HG03280 (cell line): ENCODE results near the gene LYPD6B.
"Not testable (repeated sequence)": the region's sequence is repeated elsewhere in the genome, so short reads cannot be mapped to it uniquely, and the experiment has no call there.

ENCODE experiments used
- ATAC-seq: cut with Tn5 transposase; IDR thresholded peaks from one replicate; pipeline ENCODE4 v1.9.1; 2021; ENCODE audit warnings: mild to moderate bottlenecking, moderate library complexity; ENCODE audit not compliant: unreplicated experiment

Gene LYPD6B

DNA sequence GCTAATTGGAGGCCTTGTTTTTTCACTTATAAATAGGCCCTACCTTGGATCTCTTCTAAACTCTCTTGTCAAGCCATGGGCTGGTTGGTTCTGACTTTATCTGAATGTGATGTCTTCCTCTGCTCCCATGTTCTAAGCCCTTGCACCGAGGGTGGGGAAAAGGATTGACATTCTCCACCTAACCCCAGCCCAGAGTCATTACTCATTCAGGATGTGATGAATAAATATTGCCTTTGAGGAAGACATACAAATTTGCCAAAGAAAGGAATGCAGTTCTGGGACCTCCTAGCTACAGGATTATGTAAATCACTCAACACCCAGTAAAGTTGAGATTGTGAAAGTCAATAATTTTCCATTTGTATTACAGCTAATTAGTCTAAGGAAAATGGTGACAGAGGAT, 149.8 kb downstream of the LYPD6B start:
- no peak for ATAC-seq

DNA sequence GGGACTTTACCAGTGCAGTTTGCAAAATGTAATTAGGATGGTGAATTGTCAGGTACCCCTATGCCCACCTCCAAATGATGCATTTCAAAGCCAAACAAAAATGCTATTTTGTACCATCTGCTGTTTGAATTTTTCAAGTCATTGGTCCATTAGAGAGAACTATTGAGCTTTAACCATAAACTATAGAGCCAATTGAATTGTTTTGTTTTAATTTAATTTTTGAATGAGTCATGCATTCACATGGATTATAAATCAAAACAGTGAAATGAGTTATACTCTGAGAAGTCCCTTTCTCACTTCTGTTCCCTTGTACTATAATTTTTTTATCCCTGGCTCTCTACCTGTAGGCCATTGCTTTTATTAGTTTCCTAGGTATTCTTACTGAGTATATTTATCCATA, 151.3 kb downstream of the LYPD6B start:
- ATAC-seq = no peak

DNA sequence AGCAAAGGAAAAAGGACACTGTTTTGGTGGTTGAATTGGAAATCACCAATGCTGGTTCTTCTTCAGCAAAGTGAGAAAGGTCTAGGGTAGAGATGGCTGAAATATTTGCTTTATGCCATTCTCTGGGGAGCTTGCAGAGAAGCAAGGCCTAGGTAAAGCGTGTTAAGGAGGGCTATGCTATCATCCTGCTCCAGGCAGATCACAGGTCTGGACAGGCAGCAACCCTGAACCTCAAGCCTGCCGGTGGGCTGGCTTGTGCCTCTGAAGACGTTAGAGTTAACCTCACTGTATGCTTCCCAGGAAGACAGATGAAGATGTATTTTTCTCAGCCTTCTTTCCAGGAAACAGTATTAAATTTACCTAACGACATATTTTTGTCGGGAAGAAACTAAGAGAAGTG, 153.4 kb downstream of the LYPD6B start:
- no peak for ATAC-seq

DNA sequence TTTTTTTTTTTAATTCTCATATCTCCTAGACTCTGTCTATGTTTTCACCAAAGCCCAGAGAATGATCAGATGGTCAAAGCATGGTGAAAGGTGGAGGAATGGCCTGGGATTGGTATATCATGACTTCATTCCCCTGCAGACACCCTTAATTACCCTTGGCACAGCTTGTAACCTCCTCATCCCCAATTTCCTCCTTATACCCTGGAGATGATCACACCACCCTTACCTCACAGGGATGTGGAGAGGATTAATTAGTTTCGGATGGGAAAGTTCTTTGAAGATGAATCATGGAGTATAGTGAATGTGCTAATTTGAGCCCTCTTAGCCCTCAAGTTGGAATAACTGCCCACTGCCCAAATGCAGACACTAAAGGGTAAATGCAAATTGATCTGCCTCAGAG, 153.9 kb downstream of the LYPD6B start:
- no peak for ATAC-seq

DNA sequence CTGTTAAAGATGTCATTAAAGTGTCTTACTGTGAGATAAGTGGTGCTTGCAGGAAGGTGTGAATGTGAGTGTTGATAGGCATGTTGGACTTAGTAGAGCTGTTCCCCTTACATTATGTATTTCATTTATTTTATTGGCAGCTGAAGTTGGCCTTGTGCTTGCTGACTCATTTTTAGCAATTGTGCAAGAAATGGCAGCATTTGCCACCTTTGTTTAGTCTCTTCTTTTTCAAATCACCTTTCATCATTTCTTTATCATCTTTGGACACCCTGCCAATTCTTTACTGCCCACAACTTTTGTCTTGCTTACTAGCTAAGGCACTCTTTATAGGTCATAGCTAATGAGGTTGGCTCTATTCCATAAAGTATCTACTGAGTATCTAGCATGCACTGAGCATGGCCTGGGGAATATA, 161.6 kb downstream of the LYPD6B start:
- no peak for ATAC-seq

DNA sequence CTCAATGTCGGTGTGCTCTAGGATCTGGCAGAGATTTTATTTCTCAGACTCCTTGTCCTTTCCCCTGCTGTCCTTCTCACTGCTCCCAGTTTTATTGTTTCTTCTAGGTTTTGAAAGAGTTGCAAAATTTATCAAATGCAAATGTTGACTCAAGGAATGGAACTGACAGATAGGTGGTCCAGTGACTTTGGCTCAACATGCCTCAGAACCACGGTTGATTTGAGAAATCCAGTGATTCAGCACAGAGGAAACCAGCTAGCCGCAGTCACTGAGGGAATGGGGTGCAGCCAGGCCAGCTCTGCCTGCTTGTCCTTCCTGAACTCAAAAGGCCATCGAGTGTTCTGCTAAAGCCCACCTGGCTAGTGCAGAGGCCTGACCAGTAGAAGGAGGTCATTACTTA, 166.2 kb downstream of the LYPD6B start:
- no peak for ATAC-seq

DNA sequence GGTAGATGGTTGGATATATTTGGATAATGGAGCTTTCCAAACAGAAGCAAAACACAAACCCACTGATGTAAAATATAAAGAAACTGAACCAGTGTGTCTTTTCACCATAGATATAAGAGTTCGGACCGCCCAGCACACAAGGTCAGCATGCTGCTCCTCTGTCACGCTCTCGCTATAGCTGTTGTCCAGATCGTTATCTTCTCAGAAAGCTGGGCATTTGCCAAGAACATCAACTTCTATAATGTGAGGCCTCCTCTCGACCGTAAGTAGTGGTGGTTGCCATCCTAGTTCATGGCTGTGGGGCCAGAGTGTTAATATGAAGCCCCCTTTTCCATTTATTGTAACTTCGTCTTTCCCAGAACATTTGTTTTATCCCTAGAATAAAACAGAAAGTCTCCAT, 166.6 kb downstream of the LYPD6B start:
- ATAC-seq = no peak

DNA sequence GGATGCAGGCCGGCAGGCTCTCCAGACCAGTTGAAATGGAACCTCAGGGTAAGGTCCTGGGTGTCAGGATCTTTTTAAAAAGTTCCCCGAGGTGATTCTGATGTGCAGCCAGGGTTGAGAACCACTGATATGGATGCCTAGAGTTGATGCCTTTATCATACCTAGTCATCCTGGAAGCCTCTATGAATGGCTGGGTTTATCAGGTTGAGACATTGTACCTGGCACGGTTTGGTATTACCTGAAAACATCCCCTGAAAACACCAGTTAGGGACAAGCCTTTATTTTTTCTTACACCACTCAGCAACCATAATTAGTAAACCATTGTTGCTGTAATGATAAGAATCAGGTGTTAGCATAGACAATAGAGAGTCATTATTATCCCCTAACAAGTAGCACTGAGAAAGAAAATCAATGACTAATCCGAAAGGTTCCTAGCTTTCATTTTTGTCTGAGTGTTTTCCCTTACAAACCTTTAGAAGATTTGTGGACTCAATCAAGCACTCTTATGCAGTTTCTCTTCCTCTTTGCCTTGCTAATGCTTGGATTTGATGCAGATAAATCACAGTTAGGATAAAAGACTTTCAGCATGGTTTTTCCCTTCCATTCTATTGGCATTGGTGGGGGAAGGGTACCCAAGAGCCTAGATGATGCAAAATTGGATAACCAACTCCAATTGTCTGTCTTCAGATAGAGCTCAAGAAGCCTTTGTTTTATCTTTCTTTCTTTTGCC, 175.4 kb downstream of the LYPD6B start:
- no peak for ATAC-seq

DNA sequence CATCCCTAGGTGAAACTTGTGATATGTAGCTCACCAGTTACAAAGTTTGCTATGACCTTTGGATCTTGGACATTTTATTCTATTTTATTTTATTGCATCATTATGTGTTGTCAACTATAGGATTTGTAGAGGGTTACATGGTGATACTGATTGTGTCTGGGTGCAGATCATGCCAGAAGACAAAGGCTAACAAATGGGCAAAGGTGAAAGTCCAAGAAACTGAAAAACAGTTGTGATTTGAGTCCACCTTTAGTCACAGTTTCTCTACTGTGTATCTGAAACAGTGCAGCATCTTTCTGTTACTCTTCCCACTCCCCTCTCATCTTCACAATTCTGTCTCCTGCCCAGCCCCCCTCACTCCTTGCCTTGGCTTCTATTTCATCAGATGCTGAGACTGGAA, 180.0 kb downstream of the LYPD6B start:
- ATAC-seq = no peak

DNA sequence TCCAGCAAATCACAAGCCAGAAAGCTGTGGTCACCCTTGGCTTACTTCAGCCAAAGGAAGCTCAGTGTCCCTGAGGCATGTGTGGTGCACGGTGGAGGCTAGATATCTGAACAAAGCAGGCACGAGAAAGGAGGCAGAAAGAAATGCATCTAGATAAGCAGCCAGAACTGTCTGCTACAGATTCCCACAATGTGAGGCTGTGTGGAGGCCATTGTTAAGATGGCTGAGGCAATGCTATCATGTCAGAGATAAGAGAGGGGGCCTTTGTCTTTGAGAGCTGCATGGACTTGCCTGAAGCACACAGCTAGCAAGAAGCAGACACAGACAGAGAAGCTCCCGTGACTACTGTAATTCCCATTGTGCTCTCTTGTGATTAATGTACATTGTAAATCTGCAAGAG, 181.4 kb downstream of the LYPD6B start:
- no peak for ATAC-seq

DNA sequence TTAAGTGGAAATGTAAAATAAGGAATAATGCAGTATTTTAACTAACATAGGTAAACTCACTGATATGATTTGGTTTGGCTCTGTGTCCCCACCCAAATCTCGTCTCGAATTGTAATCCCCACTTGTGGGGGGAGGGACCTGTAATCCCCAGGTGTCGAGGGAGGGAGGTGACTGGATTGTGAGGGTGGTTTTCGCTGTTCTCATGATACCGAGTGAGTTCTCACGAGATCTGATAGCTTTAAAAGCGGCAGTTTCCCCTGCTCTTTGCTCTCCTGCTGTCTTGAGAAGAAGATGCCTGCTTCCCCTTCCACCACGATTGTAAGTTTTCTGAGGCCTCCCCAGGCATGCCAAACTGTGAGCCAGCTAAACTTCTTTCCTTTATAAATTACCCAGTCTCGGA, 182.5 kb downstream of the LYPD6B start:
- no peak for ATAC-seq

DNA sequence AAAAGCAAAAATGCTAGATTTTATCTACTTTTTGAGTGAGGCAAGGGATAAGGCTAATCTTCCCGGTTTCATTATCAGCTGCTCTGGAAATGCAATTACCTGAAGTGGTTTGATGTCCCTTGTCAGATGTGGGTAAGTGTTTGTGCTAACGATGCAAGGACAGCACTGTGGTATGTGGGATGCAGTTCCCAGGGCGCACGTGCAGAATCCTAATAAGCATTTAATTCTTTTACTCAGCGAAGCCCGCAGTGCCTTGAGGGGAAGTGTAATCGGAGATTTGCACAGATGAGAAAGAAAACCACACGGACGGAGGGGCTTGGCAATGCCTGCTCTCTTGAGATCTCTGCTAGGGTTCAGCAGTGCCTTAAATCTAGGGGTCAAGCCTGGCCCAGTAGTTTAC, 183.4 kb downstream of the LYPD6B start:
- ATAC-seq = no peak

DNA sequence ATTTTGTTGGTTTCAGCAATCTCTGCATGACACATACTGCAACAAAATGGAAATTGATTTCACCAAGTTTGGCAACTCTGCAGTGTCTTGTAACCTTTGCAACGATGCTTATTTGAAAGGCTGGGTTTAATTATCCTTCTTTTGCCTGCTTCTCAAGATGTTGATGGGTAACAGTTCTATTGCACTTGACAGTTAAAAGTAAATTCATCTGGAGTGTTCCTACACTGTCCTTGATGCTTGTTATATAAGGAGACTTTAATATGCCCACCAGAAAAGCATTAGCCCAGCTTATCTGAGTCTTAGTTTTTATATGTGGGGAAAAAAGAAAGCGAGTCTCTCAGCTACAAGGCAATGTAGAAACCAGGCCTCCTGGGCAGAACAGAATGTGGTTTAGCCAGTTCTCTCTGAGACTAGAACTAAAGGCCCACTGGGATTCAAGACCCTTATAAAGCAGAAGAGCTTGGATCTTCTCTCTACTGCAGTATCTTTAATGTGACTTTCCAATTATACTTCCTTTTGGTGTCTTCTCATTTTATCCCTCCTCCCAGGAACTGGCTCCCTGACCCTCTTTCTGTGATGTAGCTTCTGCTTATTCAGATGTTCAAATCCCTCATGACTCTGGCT, 185.1 kb downstream of the LYPD6B start:
- ATAC-seq = no peak

DNA sequence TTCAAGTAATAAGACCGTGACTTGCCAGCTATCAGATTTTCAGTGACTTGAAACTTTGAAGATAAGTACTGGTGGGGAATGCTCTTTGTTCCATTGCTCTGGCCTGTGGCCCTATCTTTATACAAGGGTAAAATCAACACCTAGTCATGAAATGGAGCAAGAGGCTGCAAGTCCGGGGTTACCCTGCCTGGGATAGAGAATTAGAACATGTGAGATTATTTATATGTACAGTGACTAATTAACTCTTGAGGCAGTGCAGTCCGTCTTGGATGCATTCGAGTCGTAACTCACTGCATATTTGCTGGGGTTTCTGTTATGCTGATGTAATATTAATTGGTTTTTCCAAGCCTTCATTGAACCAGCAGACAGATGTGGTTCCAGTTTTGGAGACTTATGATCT, 186.0 kb downstream of the LYPD6B start:
- no peak for ATAC-seq

DNA sequence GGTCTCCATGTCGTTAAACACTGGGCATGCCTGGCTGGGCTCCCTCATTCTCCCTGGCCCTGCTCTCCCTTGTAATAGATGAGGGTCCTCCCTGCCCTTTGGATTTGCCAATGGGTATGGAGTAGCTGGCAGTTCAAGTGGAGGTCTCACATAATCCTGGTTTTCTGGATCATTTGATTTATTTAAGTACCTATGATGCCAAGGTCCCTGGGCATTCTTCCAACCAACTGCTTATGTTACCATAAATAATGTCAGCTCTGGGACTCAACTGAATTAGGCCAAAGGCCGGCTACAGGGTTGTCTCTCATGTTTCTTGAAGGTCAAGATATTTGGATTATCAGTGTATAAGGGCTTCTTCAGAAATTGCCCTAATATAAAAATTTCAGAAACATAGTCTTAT, 186.9 kb downstream of the LYPD6B start:
- no peak for ATAC-seq

DNA sequence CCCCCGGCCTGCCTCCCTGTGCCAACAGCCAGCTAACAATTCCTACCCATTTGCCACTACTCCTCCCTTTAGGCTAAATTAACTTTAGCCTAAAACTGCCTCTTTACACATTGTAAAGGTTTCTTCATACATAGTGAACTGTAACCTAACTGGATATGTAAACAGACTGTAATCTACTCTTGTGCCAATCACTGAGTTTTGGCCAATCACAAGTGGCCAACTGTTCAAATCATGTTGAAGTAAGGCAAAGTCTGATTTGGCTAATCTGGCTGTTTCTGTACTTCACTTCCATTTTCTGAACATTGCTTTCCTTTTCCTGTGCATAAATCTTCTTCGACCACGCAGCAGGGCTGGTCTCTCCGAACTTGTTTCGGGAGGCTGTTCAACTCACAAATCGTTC, 188.3 kb downstream of the LYPD6B start:
- no peak for ATAC-seq

DNA sequence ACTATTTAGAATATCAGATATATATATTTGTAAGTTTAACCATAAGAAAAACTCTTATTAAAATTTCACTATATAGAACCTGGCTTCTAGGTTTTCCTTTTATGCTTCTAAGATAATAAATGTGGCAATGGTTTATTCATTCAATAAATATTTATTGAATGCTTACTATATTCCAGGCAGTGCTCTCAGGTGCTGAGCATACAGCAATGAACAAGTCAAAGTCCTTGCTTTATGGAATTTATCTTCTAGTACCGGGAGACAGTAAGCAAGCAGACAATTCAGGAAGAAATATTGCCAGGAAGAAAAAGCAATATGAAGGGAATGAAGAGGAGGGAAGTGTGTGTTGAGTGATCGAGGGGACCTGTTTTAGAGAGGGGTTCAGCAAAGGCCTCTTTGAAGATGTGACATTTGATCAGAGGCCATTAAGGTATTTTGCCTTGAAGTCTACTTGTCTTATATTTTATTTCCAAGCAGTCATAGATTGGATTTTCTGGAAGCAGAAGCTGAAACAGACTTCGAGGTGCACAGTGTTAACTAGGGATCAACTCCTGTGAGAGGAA, 197.4 kb downstream of the LYPD6B start:
- no peak for ATAC-seq

DNA sequence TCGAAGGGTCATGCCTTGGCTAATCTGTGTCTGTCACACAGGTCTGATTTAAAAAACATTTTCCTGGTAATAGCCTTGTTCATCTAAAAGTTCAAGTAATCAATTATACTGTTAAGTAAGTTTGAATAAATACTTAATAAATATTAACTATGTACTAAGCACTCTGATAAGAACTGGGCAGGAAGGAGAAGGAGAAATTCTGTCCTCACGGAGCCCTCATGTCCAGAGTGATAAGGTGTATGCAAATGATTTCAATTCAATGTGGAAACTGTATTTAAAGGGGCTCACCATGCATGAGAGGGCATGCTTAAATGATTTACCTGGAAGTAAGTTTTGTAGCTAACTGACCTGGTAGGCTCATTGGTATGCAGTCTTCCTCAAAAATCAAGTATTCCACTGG, 197.9 kb downstream of the LYPD6B start:
- no peak for ATAC-seq

DNA sequence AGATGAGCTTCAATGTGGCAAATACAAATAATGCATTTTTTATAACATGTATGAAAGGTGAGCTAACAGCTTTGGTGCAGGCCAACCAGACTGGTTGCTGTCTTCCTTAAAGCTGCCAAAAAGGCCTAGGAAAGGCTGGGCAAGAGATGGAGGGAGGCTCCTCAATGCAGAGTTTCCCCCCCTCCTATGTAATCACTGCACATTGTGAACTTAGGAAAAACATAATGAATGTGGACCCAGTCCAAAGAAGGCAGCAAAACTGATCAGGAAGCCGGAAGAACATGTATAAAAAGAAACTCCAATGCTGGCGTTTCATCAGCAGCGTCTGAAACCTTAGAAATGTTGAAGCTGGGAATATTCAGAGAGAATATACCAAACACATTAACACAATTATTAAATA, 207.7 kb downstream of the LYPD6B start:
- ATAC-seq = no peak

DNA sequence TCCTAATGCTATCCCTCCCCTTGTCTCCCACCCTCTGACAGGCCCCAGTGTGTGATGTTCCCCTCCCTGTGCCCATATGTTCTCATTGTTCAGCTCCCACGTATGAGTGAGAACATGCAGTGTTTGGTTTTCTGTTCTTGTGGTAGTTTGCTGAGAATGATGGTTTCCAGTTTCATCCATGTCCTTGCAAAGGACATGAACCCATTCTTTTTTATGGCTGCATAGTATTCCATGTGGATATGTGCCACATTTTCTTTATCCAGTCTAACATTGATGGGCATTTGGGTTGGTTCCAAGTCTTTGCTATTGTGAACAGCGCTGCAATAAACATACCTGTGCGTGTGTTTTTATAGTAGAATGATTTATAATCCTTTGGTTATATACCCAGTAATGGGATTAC, 212.9 kb downstream of the LYPD6B start:
- ATAC-seq = not testable (repeated sequence)

DNA sequence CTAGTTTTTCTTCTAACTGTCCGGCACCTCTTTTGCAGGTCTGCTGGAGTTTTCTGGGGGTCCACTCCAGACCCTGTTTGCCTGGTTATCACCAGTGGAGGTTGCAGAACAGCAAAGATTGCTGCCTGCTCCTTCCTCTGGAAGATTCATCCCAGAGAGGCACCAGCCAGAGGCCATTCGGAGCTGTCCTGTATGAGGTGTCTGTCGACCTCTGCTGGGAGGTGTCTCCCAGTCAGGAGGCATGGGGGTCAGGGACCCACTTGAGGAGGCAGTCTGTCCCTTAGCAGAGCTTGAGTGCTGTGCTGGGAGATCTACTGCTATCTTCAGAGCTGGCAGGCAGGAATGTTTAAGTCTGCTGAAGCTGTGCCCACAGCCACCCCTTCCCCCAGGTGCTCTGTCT, 218.4 kb downstream of the LYPD6B start:
- ATAC-seq = not testable (repeated sequence)

DNA sequence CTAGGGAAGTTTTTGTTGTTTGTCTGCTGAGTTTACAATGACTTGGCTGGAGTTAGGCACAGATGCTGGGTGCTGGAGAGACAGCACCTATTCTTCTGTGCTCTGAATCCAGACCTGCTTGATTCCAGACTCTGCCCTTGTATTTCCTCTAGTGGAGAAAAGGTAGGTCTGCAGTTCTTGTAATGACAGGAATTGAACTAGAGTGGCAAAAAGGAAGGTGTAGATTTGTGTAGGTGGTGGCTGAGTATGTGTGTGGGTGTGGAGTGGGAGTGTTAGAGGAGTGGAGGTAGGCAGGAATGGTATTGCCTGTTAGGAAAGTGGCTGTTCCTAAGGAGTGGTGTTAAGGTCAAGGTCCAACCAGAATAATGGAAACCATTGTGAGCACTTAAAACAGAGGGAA, 220.0 kb downstream of the LYPD6B start:
- ATAC-seq = no peak

DNA sequence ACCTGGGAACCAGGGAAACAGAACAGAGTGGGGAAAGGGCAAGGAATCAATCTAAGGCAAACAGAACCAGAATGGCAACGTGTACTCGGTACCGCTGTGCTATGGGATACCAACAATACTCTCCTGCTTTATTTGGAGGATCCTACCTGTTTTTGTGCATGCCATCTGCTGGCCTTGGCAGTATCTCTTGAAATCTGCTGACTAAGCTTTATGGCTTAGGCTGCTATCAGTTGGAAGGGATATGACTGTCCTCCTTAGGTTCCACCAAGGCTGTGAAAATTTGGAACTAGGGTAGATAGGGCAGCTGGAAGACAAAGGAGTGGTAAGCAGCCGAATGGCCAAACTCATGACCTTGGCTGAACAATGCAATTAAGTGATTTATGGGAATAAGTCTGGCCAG, 220.6 kb downstream of the LYPD6B start:
- no peak for ATAC-seq
